Smooth muscle cell (in vitro differentiated cells): Measurements from ENCODE around the gene TACC2. TPM values are rescaled to one million over a fixed set of nuclear protein-coding genes. Genes with fewer than 3 reads are reported as not detected.

Experiments used
- DNase-seq: peaks from one replicate; lab custom pipeline; 2025; ENCODE audit not compliant: unreplicated experiment; lab: John Stamatoyannopoulos, UW
- H2AFZ ChIP-seq: fragments of 200-600 bp; sonication (generic); 2 replicates; pipeline ENCODE4 v1.6.0; 2016; ENCODE audit warnings: antibody characterized with exemption, low read depth, mild to moderate bottlenecking
- H3F3A ChIP-seq: fragments of 200-600 bp; sonication (generic); 2 replicates; pipeline ENCODE4 v1.6.0; 2017; ENCODE audit warnings: antibody characterized with exemption, low read depth
- H3K27ac ChIP-seq: fragments of 200-600 bp; sonication (generic); 2 replicates; pipeline ENCODE4 v1.5.1; 2016; ENCODE audit warnings: low read depth, mild to moderate bottlenecking
- H3K27me3 ChIP-seq: fragments of 200-600 bp; sonication (generic); 2 replicates; pipeline ENCODE4 v1.6.1; 2016; ENCODE audit warnings: low read depth, mild to moderate bottlenecking
- H3K36me3 ChIP-seq: fragments of 200-600 bp; sonication (generic); 2 replicates; pipeline ENCODE4 v1.5.1; 2016; ENCODE audit warnings: low read depth
- H3K4me1 ChIP-seq: fragments of 200-600 bp; sonication (generic); 2 replicates; pipeline ENCODE4 v1.5.1; 2016; ENCODE audit warnings: low read depth
- H3K4me2 ChIP-seq: fragments of 200-600 bp; sonication (generic); 2 replicates; pipeline ENCODE4 v1.6.0; 2016; ENCODE audit warnings: mild to moderate bottlenecking
- H3K4me3 ChIP-seq: fragments of 200-600 bp; sonication (generic); 2 replicates; pipeline ENCODE4 v1.5.1; 2016; ENCODE audit warnings: mild to moderate bottlenecking
- H3K79me2 ChIP-seq: fragments of 200-600 bp; sonication (generic); 2 replicates; pipeline ENCODE4 v1.6.0; 2016; ENCODE audit warnings: low read depth, mild to moderate bottlenecking
- H3K9ac ChIP-seq: fragments of 200-600 bp; sonication (generic); 2 replicates; pipeline ENCODE4 v1.6.0; 2016; ENCODE audit warnings: low read depth
- H3K9me3 ChIP-seq: fragments of 200-600 bp; sonication (generic); replicated peaks from 2 replicates; pipeline ENCODE4 v1.5.1; 2016; ENCODE audit warnings: low read depth
- H4K20me1 ChIP-seq: fragments of 200-600 bp; sonication (generic); 2 replicates; pipeline ENCODE4 v1.6.0; 2016; ENCODE audit warnings: low read depth
- WGBS: methylation state at CpG from one replicate; pipeline ENCODE4 v1.1.7; 2016; ENCODE audit warnings: low lambda C conversion rate; 5-methylcytosine and 5-hydroxymethylcytosine counted together
- polyA plus RNA-seq: library from polyadenylated mRNA; unstranded; fragments of >200 nt; fragmentation: Nextera tagmentation; extraction: Ambion mirVana; gene quantifications from 2 replicates; pipeline ENCODE4 v1.2.1, GENCODE V29; 2016
- total RNA-seq: library from RNA; depleted of rRNA; stranded (reverse); fragments of >200 nt; gene quantifications from 2 replicates; pipeline ENCODE4 v1.2.3, GENCODE V29; 2014
- TF ChIP-seq, protein P1 (sequence below): fragments of 200-600 bp; sonication (generic); IDR thresholded peaks from 2 replicates; pipeline ENCODE4 v1.5.1; 2017; ENCODE audit warnings: borderline replicate concordance, mild to moderate bottlenecking, antibody characterized with exemption; ENCODE audit not compliant: insufficient read depth, poor library complexity, severe bottlenecking

Gene TACC2
- total and polyA plus RNA-seq, 2 experiments from 2014 or later: 2.8 to 7.6 TPM

DNA sequence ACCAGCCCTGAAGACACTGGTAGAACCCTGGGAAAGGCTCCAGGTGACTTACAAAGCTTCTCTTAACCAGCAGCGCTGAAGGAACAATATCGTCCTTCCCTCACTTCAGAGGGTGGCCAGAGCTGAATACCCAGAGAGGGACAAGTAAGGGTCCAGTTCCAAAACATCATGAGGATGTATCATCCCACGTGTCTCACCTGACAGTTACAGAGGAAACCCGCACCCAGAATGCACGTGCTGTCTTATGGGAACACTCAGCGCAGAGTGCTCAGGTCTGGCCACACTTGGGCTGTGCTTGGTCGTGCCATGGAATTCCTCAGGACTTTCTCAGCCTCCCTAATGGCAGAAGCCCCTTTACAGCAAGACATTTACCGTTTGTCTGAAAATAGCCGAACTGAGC, 235.2 kb downstream of the TACC2 start:
- no peaks in the 10 kb centered on the region for H3K9me3 ChIP-seq
- no peaks in the 10 kb centered on the region for H3K4me1 ChIP-seq
- no peak overlapping the region for H2AFZ ChIP-seq
- TF ChIP-seq, protein P1, sequence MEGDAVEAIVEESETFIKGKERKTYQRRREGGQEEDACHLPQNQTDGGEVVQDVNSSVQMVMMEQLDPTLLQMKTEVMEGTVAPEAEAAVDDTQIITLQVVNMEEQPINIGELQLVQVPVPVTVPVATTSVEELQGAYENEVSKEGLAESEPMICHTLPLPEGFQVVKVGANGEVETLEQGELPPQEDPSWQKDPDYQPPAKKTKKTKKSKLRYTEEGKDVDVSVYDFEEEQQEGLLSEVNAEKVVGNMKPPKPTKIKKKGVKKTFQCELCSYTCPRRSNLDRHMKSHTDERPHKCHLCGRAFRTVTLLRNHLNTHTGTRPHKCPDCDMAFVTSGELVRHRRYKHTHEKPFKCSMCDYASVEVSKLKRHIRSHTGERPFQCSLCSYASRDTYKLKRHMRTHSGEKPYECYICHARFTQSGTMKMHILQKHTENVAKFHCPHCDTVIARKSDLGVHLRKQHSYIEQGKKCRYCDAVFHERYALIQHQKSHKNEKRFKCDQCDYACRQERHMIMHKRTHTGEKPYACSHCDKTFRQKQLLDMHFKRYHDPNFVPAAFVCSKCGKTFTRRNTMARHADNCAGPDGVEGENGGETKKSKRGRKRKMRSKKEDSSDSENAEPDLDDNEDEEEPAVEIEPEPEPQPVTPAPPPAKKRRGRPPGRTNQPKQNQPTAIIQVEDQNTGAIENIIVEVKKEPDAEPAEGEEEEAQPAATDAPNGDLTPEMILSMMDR: no peak
- H3K4me2 ChIP-seq: no peak overlapping the region
- no peak overlapping the region for H3K9ac ChIP-seq
- H3K4me3 ChIP-seq: no peak overlapping the region
- H3K27me3 ChIP-seq: no peaks in the 10 kb centered on the region
- DNase-seq: no peak
- no peaks in the 10 kb centered on the region for H4K20me1 ChIP-seq
- no peaks in the 10 kb centered on the region for H3K36me3 ChIP-seq
- no peak overlapping the region for H3K27ac ChIP-seq
- H3F3A ChIP-seq: no peaks in the 10 kb centered on the region
- 95% methylated on average over 9 of the region's 9 CpGs for WGBS
- H3K79me2 ChIP-seq: no peaks in the 10 kb centered on the region

- Histone ChIP-seq H3K4me1 (no peaks in the 10 kb centered on the region), H3K4me2 (no peak overlapping the region), H4K20me1 (no peaks in the 10 kb centered on the region), H3K4me3 (no peak overlapping the region), H3K9ac (no peak overlapping the region), H3K36me3 (no peaks in the 10 kb centered on the region), H3K79me2 (no peaks in the 10 kb centered on the region), H3K27ac (no peak overlapping the region), H2AFZ (no peak overlapping the region), H3F3A (no peaks in the 10 kb centered on the region), H3K9me3 (no peaks in the 10 kb centered on the region), H3K27me3 (no peaks in the 10 kb centered on the region)
- TF ChIP-seq, protein P1: no peak
- 92% methylated on average over 9 of the region's 9 CpGs for whole genome bisulfite sequencing
- DNase-seq: no peak
Observed at GRCh38 chr10:122225330-122225729, 236.4 kb downstream of the TACC2 start.

DNA sequence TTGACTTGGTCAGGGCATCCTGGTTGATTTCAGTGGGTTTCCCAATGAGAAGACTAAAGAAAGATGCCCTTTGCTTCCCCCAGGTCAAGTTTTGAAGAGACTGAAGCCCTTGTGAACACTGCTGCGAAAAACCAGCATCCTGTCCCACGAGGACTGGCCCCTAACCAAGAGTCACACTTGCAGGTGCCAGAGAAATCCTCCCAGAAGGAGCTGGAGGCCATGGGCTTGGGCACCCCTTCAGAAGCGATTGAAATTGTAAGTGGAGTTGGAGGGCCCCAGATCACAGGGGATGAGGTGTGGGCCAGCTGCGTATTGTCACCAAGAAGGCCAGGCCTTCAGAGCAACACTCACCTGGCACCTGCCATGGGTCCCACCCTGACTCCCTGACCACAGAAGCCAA, 238.8 kb downstream of the TACC2 start:
- Histone ChIP-seq H4K20me1 (no peaks in the 10 kb centered on the region), H2AFZ (no peak overlapping the region), H3K4me1 (no peaks in the 10 kb centered on the region), H3K9me3 (no peaks in the 10 kb centered on the region), H3K4me2 (no peak overlapping the region), H3K36me3 (no peaks in the 10 kb centered on the region), H3K27ac (no peak overlapping the region), H3K27me3 (no peaks in the 10 kb centered on the region), H3K79me2 (no peaks in the 10 kb centered on the region), H3F3A (no peaks in the 10 kb centered on the region), H3K4me3 (no peak overlapping the region), H3K9ac (no peak overlapping the region)
- no peak for DNase-seq
- WGBS: 94% methylated on average over 4 of the region's 4 CpGs
- TF ChIP-seq, protein P1: no peak

- H3K4me3 ChIP-seq: no peak overlapping the region
- no peaks in the 10 kb centered on the region for H3K79me2 ChIP-seq
- H3K4me2 ChIP-seq: no peak overlapping the region
- no peaks in the 10 kb centered on the region for H3K36me3 ChIP-seq
- no peaks in the 10 kb centered on the region for H3K27me3 ChIP-seq
- H3K27ac ChIP-seq: no peak overlapping the region
- no peak overlapping the region for H3K9ac ChIP-seq
- no peaks in the 10 kb centered on the region for H3K4me1 ChIP-seq
- TF ChIP-seq, protein P1: no peak
- H4K20me1 ChIP-seq: no peaks in the 10 kb centered on the region
- H3K9me3 ChIP-seq: no peaks in the 10 kb centered on the region
- no peaks in the 10 kb centered on the region for H3F3A ChIP-seq
- 67% methylated on average over 2 of the region's 2 CpGs for whole genome bisulfite sequencing
- H2AFZ ChIP-seq: no peak overlapping the region
- DNase-seq: no peak
Observed at GRCh38 chr10:122229666-122230065, 240.7 kb downstream of the TACC2 start.
